Measurements from ENCODE around the gene TSHZ2. TPM values are rescaled to one million over a fixed set of nuclear protein-coding genes. Genes with fewer than 3 reads are reported as not detected.

Gene TSHZ2
- total and polyA plus RNA-seq, 2 experiments from 2014 or later: 10.4 to 32.0 TPM

DNA sequence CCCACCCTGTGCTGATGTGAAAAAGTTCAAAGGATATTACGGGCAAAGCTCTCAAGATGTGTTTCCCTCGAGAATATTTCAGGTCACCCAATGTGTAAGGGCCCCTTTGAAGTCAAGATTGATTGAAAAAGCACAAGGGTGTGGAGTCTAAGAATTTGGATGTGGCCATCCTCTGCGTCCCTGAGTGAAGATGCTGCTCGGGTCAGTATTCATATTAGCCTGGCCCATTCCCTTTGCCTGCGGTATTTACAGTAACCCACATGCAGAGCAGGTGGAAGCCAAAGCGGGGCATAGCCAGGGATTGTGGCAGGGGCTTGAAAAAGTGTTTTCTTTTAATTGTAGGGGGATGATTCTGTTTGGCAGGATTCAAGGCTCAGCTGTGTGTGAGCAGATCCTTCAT is 211.0 kb downstream of the TSHZ2 start:
- TF ChIP-seq, protein P1, sequence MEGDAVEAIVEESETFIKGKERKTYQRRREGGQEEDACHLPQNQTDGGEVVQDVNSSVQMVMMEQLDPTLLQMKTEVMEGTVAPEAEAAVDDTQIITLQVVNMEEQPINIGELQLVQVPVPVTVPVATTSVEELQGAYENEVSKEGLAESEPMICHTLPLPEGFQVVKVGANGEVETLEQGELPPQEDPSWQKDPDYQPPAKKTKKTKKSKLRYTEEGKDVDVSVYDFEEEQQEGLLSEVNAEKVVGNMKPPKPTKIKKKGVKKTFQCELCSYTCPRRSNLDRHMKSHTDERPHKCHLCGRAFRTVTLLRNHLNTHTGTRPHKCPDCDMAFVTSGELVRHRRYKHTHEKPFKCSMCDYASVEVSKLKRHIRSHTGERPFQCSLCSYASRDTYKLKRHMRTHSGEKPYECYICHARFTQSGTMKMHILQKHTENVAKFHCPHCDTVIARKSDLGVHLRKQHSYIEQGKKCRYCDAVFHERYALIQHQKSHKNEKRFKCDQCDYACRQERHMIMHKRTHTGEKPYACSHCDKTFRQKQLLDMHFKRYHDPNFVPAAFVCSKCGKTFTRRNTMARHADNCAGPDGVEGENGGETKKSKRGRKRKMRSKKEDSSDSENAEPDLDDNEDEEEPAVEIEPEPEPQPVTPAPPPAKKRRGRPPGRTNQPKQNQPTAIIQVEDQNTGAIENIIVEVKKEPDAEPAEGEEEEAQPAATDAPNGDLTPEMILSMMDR (IDR thresholded peaks at IDR 0.05; ENCODE audit: low read depth, low read length): no peak
- DNase-seq (ENCODE audit: low read depth in 1 of 2, low spot score in 1 of 2): no peak

DNA sequence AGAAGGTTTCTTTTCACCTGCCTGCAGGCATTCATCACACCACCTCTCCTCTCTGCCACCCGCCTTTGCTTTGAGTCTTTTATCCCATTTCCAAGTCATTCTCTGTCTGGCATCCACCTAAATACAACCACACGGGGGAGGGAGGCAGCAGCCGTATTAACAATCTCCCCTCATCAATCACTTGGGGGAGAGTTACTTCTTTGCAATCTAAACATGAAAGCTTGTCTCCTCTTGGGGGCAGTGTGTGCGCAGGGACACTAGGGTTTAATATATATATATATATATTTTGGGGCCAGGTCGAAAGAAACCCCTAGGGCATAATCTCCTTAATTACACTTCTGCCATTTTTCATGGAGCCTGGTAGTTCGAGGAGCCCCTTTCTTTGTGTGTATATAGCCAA is 214.5 kb downstream of the TSHZ2 start:
- no peaks in the 10 kb centered on the region for H3K4me1 ChIP-seq (ENCODE audit: low read depth)
- H3K36me3 ChIP-seq: no peaks in the 10 kb centered on the region
- no peak overlapping the region for H3K4me3 ChIP-seq
- no peak for DNase-seq (ENCODE audit: low read depth in 1 of 2, low spot score in 1 of 2)
- H3K9me3 ChIP-seq (ENCODE audit: low read depth): no peaks in the 10 kb centered on the region
- H3K27me3 ChIP-seq: no peaks in the 10 kb centered on the region
- TF ChIP-seq, protein P1 (IDR thresholded peaks at IDR 0.05; ENCODE audit: low read depth, low read length): no peak
- no peak overlapping the region for H3K27ac ChIP-seq

More for the DNA sequence above, 211.0 kb downstream of the TSHZ2 start:
- Histone ChIP-seq H3K27me3 (no peaks in the 10 kb centered on the region), H3K9me3 (ENCODE audit: low read depth) (no peaks in the 10 kb centered on the region), H3K4me3 (no peak overlapping the region), H3K36me3 (no peaks in the 10 kb centered on the region), H3K27ac (no peak overlapping the region), H3K4me1 (ENCODE audit: low read depth) (no peaks in the 10 kb centered on the region)

DNA sequence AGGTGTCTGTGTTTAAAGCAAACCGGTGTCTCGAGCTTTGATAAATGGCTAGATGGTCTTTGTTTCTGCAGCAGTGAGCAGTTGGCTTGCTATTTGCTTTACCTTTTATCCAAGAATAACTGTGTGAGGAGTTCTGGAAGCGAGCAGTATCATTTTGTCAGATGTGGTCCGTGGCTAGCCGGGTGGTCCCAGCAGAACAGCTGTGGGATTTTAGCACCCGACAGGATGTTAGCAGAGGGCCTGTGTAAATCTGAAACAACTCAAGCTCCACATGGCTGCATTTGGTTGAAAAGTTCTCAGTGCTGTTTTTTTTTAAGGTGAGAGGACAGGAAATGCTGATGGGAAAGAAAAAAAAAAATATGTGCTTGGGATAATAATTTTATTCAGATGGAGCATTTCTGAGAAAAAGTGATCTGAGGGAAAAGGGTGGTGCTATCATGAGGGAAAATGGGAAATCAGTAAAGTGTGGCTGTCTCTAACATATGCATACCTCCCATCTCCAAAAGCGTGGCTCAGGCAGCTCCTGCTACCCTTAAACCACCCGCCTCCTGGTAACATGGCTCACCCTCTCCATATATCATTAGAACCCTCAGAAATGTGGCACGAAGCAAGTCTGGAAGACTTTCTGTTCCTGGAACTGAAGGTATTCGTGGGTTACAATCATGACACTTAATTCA is 215.4 kb downstream of the TSHZ2 start:
- no peak overlapping the region for H3K27ac ChIP-seq
- no peaks in the 10 kb centered on the region for H3K9me3 ChIP-seq (ENCODE audit: low read depth)
- TF ChIP-seq, protein P1 (IDR thresholded peaks at IDR 0.05; ENCODE audit: low read depth, low read length): no peak
- H3K4me3 ChIP-seq: no peak overlapping the region
- no peaks in the 10 kb centered on the region for H3K36me3 ChIP-seq
- DNase-seq (ENCODE audit: low read depth in 1 of 2, low spot score in 1 of 2): no peak
- H3K27me3 ChIP-seq: no peaks in the 10 kb centered on the region
- no peaks in the 10 kb centered on the region for H3K4me1 ChIP-seq (ENCODE audit: low read depth)

DNA sequence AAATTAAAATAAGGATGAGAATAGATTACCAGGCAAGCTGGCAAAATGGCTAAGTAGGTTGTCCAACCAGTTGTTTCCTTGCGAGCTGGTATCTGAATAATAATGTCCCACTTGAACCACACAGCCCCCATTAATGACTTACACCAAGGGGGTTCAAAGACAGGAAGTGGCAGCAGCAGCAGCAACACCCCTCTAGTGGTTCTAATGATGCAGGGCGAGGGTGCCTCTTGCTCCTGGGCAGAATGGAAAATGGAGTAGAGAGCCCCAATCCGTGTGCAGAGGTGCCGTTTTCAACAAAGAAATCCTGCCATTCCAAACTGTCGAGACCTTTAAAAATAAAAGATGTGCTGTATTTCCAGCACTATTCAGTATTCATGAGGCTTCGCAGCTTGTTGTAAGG is 218.1 kb downstream of the TSHZ2 start:
- TF ChIP-seq, protein P1 (IDR thresholded peaks at IDR 0.05; ENCODE audit: low read depth, low read length): no peak
- Histone ChIP-seq H3K9me3 (ENCODE audit: low read depth) (no peaks in the 10 kb centered on the region), H3K27me3 (no peaks in the 10 kb centered on the region), H3K4me3 (no peak overlapping the region), H3K27ac (no peak overlapping the region), H3K4me1 (ENCODE audit: low read depth) (peaks cover 10% of the 10 kb centered on the region), H3K36me3 (no peaks in the 10 kb centered on the region)
- DNase-seq (ENCODE audit: low read depth in 1 of 2, low spot score in 1 of 2): no peak

DNA sequence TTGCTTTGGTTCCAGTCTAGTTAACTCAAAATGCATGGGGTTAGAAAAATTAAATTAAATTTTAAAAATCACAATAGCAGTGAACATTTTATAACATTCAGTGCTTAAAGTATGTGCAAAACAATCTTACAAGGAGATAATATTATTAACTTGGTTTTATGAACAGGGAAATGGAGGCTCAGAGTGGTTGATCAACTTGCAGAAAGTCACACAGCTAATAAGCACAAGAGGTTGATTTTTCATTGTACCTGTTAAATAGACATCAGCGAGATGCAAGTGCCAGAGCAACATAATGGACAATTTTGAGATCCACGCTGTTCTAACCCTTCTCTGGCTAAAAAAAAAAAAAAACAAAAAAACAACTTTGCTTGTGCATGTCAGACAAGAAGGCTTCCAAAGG is 219.8 kb downstream of the TSHZ2 start:
- TF ChIP-seq, protein P1 (IDR thresholded peaks at IDR 0.05; ENCODE audit: low read depth, low read length): no peak
- Histone ChIP-seq H3K36me3 (no peaks in the 10 kb centered on the region), H3K4me1 (ENCODE audit: low read depth) (peaks cover 14% of the 10 kb centered on the region), H3K27ac (no peak overlapping the region), H3K27me3 (no peaks in the 10 kb centered on the region), H3K9me3 (ENCODE audit: low read depth) (no peaks in the 10 kb centered on the region), H3K4me3 (no peak overlapping the region)
- DNase-seq (ENCODE audit: low read depth in 1 of 2, low spot score in 1 of 2): no peak

Measured in cardiac muscle cell (in vitro differentiated cells and primary cell).